ENCODE results near the gene MIF. TPM values are rescaled to one million over a fixed set of nuclear protein-coding genes. Genes with fewer than 3 reads are reported as not detected.
"Not testable (repeated sequence)": the region's sequence is repeated elsewhere in the genome, so short reads cannot be mapped to it uniquely, and the experiment has no call there.

MIF gene
- total RNA-seq, 1 experiment from 2014 or later: 313 TPM

DNA sequence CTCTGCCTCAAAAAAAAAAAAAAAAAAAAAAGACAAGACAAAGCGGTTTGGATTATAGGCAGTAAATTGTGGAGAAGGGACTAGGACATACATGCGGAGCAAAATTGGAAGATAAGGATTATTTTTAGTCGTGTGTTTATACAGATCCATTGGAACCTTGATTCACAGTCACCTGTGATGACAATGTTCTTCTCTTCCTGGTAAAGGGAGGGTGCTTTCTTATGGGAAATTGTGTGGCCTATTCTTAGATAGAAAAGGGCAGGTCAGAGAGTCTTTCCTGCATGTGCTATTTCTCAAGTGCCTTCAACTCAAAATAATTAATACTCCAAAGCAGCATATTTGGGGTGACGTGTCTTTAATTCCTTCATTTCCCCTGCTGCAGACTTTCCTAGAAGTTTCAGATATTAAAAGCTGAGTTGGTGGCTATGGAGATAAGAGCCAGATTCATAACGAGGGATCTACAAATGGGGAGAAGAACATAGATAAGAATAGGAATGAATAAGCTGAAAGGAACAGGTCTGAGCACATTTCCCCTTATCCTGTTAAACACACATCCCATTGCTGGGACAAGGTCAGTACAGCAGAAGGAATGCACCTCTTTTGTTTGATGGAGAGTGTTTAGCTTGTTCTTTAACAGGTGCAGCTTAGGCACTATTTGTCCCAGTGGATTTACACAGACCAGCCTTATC, 44.3 kb downstream of the MIF start:
- DNase-seq (ENCODE audit: low read depth): no peak

DNA sequence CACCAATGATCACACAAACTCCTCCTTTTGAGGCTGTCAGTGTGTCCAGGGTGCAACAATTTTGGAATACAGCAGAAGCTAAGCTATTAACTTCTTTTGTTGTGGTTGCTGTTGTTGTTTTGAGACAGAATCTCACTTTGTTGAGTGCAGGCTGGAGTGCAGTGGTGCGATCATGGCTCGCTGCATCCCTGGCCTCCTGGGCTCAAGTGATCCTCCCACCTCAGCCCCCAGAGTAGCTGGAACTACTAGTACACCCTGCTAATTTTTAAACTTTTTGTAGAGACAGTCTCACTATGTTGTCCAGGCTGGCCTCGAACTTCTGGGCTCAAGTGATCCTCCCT, 44.8 kb downstream of the MIF start:
- DNase-seq (ENCODE audit: low read depth): no peak

DNA sequence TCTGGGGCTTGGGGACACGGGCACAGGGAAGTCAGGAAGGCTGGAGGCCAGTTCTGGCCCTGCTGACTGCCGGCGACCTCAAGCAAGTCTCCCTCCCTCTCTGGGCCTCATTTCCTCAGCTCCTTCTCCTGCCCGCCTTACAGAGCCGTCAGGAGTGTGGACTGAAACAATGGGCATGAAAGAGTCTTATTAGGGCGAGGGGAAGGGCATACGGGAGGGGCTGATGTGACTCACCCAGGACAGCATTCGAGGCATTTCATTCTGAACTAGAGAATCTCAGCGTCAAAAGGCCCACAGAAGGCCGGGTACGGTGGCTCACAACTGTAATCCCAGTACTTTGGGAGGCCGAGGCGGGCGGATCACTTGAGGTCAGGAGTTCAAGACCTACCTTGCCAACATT, 46.0 kb downstream of the MIF start:
- DNase-seq (ENCODE audit: low read depth): not testable (repeated sequence)

Other genes with a start within 250 kb of the MIF start
- gene RGL4, start 203.4 kb upstream of the MIF start, total RNA-seq (2014; rRNA removed; shearing (Covaris generic)): not detected in 2 replicates
- 2.6 and 2.7 TPM in 2 replicates for gene ZNF70, start 143.3 kb upstream of the MIF start, total RNA-seq (2014; rRNA removed; shearing (Covaris generic))
- not detected in 2 replicates for gene VPREB3, start 140.0 kb upstream of the MIF start, total RNA-seq (2014; rRNA removed; shearing (Covaris generic))
- gene C22orf15, start 131.4 kb upstream of the MIF start, total RNA-seq (2014; rRNA removed; shearing (Covaris generic)): not detected in 2 replicates
- 1.9 and 2.8 TPM in 2 replicates for gene CHCHD10, start 126.4 kb upstream of the MIF start, total RNA-seq (2014; rRNA removed; shearing (Covaris generic))
- gene MMP11, start 121.5 kb upstream of the MIF start, total RNA-seq (2014; rRNA removed; shearing (Covaris generic)): 1.9 and 4.2 TPM in 2 replicates
- gene SMARCB1, start 107.4 kb upstream of the MIF start, total RNA-seq (2014; rRNA removed; shearing (Covaris generic)): 42.5 and 54.0 TPM in 2 replicates
- gene DERL3, start 55.4 kb upstream of the MIF start, total RNA-seq (2014; rRNA removed; shearing (Covaris generic)): 0.44 and 0.49 TPM in 2 replicates
- 9.5 and 16.4 TPM in 2 replicates for gene SLC2A11, start 36.5 kb upstream of the MIF start, total RNA-seq (2014; rRNA removed; shearing (Covaris generic))
- gene GSTT2B, start 66.8 kb downstream of the MIF start, total RNA-seq (2014; rRNA removed; shearing (Covaris generic)): 6.2 and 10.1 TPM in 2 replicates
- gene DDTL, start 72.5 kb downstream of the MIF start, total RNA-seq (2014; rRNA removed; shearing (Covaris generic)): 3.7 and 4.1 TPM in 2 replicates
- gene DDT, start 80.1 kb downstream of the MIF start, total RNA-seq (2014; rRNA removed; shearing (Covaris generic)): 133 and 197 TPM in 2 replicates
- gene GSTT2, start 85.8 kb downstream of the MIF start, total RNA-seq (2014; rRNA removed; shearing (Covaris generic)): 0.99 and 1.3 TPM in 2 replicates
- gene GSTT4, start 111.1 kb downstream of the MIF start, total RNA-seq (2014; rRNA removed; shearing (Covaris generic)): not detected in 2 replicates
- gene CABIN1, start 116.9 kb downstream of the MIF start, total RNA-seq (2014; rRNA removed; shearing (Covaris generic)): 13.1 and 24.1 TPM in 2 replicates